Epidermal melanocyte (primary cell): ENCODE results near the gene CCDC88C.
A peak's percentile ranks its signal among the peaks of the same experiment; 100 is the strongest.

Experiments
- DNase-seq: peaks from one replicate; pipeline ENCODE4 v3.0.0; 2011; ENCODE audit warnings: low spot score; ENCODE audit not compliant: insufficient read length

The CCDC88C gene

DNA sequence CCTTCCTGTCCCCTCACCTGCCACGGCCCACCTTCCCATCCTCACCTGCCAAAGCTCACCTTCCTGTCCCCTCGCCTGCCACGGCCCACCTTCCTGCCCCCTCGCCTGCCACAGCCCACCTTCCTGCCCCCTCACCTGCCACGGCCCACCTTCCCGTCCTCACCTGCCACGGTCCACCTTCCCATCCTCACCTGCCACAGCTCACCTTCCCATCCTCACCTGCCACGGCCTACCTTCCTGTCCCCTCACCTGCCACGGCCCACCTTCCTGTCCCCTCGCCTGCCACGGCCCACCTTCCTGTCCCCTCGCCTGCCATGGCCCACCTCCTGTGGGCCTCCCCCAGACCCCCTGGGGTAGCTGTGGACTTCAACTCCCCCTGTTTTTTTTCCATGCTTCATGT, 124.3 kb downstream of the CCDC88C start:
- no peak for DNase-seq

DNA sequence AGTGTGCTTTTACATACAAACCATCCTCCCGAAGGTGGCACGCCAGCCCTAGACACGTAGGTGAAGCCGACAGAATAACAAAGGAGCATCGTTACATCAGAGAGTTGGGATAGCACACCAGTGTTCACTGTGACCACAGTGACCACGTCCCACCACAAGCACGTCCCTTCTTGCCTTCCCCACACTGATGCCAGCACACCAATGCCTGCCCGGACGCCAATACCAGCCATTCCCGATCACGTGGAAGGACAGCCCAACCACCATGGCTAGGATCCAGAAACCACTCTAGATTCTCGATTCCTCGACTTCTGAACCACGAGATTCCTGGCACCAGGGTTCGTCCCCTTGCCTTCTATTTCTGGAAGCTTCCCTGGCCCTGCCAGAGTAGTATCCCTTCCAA, 125.1 kb downstream of the CCDC88C start:
- no peak for DNase-seq

DNA sequence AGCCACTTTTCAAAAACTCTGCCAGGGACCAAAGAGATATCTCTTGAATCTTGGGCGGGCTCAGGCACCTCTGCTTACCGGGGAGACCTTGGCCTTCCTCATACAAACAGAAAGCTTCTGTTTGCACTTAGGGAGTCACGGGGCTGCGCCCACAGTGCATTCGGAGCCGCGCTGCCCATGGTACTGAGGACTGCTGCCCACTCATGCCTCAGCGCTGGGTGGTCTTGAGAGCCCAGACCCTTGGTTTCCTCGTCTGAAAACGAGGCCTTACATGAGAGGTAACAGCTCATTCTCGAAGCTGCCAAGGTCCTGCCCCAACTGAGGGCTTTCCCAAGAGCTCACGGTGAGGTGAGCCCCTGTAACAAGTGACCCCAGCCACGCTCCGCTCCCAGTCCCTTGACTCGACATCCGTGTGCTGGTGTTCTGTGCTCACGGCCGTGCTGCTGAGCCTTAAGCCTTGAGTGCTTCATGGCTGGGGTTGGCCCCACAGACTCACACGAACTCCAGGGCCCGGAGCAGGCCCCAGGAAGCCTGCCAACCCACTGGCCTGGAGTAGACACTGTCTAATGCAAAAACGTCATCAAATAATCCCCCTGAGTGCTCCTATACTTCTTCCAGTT, 125.7 kb downstream of the CCDC88C start:
- DNase-seq, result no peak

DNA sequence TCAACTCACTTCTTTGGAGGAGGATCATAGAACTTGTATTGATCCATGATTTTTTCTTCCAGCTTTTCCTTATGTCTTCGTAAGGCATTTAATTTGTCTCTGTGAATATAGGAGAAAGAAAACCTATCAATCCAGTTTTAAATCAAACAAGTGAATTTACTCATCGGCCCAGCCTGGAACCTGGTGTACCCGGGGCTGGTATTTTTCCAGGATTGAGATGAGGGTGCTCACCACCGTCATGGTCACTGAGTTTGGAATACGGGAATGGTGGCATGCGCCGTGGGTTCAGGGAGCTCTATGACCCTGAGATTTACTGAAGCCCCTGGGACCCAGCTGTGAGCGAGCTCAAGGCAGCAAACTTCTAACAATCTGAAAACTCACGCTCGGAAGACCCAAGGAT, 126.6 kb downstream of the CCDC88C start:
- no peak for DNase-seq

DNA sequence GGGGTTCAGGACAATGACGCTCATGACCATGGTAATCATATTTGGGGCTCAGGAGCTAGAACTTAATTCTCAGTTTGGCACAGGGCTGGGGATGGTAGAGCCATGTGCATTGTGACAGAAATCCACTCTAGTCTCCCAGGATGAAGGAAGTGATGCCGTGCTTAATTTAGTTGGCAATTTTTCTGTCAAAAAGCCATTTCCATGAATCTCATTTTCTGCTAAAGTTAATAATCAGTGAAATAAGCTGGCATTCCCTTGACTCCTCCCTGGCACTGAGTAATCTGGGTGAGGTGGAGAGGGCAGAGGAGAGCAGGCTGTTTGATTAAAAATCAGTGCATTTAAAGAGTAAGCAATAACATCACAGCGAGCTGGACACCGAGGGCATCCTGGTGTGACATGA, 128.2 kb downstream of the CCDC88C start:
- no peak for DNase-seq

DNA sequence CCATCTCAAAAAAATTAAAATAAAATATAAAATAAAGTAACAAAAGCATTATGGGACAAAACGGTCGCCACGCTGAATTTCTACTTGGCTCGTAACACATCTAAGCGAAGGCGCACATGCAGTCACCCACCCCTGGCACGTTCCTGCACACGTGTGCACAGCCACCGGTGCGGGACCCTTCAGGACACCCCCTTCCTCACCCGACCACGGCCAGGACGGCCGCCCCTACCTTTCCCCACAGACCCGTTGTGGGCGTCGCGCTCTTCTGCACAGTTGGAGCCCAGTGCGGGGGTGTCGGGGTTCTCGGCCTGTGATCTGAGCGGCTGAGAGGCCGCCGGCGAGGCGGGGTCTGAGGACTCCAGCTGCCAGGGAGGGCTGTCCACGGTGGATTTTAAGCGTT, 128.7 kb downstream of the CCDC88C start:
- no peak for DNase-seq

DNA sequence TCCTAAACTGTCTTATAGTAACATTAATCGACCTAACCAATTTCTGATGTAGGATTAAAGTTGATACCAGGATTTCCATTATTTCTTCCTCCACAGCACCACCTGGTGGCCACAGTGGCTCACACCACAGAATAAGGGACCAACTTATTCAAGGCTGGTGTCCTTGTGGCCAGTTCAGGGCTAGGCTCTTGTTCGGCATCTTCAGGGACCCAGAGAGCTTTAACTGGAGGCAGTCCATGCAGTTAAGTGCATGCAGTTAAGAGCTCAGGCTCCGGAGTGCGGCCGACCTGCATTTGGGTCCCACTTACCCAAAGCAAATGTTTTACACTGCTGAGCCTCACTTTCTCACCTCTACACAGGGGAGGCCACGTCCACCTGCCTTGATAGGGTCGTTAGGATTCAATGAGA, 131.1 kb downstream of the CCDC88C start:
- DNase-seq, result peak; percentile 91

DNA sequence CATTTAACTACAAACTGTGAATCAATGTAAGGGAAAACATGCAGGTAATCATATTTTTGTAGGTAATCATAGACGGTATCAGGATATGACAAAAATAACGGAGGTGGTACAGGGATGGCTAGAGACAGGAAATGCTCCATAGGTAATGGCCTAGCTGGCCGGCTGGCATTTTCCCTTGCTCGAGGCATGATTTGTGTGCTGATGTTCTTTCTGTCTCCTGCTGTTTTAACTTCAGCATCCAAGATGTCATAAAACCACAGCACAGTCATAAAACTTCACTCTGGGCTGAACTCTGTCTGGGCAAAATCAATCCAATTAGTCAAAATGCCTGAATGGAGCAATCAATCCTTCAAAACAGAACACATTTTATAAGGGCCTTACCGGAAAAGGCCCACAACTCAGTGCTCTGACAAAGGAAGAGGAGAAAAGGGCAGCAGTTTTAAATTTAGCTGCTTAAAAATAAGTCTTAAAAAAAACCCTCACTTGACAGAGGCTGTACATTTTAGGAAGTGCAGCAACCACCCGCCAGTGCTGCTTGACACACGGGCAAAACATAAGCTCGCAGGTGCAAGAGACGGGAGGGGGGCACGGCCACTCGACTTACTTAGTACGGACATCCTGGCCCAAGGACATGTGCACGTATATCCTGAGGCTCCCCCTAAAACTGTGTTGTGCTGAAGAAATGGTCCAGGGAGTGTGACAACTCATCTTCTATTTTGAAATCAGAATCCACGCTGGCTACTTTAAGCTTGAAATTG, 132.7 kb downstream of the CCDC88C start:
- no peak for DNase-seq

DNA sequence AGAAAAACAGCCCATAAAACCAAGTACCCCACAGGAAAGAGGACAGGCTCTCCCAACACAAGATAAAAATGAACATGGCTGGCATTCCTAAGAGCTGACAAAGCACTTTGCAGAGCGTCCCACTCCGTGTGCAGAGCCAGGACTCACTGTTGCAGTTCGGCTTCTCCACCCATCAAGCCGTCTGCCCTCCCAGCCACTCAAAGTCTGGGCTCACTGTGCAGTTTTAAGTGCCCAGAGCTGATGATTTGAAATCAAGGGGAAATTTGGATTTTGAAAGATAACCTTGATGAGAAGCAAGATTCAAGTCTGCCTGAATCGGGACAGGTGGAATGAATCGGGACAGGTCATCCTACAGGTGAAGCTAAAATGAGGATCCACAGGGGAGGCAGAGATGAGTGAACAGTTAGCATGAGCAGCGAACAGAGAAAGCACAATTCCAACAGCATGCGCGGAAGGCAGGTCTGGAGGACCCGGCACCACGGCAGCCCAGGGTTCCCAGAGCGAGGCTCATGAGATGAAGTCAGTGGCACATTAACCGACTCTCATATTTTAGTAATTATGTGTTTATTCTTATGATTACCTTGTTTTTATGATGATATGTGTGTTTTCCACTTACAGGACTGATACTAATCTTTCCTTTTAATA, 133.4 kb downstream of the CCDC88C start:
- DNase-seq, result peak; percentile 59

DNA sequence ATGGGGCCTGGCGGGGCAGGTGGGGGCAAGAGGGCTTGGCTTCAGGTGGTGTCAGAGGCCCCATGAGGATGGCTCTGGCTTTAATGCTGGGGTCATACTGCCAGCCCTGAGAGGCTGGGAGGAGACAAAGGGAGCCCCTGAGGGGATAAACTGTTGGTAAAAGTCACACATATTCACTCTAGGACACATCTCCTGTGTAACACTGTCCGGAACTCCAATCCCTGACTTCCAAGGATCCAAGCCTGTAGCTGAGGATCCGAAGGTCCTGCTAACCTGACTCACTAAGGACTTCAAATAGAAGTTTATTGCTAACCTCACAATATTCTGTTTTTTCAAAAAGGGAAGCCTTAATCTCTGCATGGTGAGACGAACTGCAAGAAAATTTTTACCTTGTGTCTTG, 134.0 kb downstream of the CCDC88C start:
- no peak for DNase-seq

DNA sequence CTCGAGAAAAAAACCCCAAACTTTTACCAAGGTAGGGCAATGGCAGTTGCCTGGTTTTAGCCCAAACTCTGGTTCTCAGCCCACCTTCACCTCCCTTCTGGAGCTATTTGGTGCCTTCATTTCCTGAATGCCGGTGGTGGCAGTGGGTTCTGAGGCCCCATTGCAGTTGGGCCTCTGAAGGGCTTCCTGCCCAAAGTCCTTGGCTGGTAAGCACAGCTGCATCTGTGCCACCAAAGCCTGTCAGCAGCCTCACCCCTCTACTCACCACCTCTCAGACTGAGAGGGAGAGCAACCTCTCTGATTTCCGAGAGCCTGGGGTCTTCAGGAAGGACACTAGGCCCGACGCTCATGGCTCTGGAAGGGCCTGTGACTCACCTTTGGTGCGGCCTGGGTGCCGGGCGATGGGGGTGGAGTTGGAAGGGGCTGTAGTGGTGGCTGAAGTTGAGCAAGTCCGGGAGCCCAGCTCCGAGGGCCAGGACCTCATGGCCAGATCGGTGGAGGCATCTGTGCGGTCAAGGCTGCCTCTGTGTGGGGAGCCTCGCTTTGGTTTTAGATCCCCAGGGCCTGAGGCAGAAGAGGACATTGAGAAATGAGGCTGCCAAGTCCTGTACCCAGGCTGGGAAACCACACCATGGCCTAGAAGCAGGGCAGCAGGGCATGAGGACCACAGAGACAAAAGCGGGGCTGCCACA, 134.5 kb downstream of the CCDC88C start:
- DNase-seq, result no peak

DNA sequence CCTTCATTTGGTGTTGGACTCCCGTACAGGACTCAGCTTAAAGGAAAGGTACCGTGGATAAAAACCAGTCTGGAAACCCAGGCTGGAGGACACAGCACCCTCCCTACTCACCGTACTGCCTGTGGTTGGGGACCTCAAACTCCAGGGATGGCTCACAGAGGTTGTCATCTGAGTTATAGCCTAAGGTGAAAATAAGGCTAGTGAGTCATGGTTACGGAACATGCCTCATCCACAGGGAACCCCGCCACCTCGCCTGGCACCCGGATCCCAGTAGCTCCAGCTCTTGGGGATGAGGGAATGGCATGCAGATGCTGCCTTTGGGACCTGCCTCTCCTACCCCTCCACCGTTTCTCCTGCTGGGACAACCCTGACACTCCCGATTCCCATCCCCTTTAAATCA, 136.3 kb downstream of the CCDC88C start:
- DNase-seq, result no peak

DNA sequence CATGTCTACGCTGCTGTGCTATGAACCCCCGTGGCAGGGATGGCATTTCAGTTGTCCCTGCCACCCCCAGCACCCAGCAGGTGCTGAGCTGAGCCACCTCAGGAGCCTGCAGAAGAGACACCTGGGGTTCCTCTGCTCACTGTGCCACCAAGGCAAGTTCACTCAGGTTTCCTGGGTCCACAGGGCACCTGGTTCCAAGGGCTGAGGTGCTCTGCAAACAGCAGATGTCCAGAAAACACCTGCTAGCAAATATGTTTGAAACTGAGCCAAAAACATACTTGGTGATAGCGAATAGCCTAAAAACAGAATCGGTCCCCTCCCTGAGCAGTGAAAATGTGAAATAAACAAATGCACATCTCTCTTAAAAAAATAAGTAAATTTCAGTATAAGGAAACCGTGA, 137.5 kb downstream of the CCDC88C start:
- DNase-seq, result no peak

DNA sequence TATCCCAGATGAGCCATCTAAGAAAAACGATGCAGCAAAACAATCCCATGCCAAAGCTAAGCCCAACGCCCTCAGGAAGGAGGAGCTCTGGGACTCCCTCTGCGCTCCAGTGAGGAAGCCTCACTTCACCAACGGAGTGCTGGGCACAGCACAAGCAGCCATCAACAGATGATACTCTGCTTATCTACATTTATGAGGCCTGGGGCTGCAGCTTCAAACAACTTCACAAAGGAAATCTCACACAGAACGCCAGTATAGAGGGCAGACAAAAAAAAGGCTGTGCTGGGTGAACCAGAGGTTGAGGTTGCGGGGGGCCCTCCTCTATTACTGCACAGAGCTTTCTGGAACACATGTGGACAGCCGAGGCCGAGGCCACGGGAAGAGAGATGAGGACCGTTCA, 138.3 kb downstream of the CCDC88C start:
- DNase-seq, result no peak

DNA sequence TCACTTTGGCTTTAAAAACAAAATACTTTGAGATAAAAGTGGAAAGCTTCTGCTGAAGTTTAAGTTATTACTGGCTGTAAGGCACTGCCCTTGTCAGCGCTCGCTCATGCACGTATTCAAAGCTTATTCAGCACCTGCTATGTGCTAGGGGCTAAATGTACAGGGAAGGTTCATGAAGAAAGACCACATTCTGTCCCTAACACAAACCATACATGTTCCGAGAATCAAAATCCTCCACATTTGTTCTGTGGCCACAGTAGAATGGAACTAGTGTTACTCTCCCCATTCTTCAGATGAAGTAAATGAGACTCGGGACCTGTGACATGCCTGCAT, 139.3 kb downstream of the CCDC88C start:
- no peak for DNase-seq

DNA sequence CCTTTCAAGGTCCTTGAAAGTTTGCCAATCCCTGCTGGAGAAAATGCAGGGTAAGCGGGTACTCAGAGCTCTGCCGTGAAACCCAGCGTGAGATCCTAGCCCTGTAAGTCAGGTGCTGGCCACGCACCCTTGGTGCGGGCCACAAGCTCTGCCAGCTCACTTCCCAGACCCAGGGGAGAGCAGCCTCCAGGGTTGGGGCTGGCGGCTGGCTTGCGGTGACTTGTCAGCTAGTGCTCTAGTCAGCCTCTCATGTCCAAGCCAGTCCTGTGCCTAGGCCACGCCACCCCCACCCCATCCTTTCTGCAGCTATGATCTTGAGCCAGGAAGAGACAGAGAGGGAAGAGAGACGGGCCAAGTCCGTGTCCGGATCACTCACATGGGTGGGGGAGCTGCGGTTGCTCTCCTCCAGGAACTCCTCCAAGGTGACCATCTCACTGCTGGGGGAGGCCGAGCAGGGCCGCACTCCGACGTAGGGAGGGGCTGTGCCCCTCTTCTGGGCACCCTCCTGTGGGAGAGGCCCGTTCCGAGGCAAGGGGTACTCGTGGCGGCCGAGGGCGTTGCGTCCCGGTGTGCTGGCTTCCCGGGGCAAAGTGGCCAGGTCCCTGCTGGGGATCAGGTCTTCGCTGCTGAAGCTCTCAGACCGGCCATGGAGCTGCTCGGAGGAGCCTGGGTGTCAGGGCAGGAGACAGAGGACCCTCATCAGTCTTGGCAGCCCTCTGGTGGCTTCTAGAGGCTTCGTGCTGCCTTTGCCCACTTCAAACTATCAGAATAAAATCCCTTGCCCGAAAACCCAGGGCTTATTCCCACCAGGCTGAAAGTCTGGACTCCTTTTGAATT, 139.9 kb downstream of the CCDC88C start:
- no peak for DNase-seq

DNA sequence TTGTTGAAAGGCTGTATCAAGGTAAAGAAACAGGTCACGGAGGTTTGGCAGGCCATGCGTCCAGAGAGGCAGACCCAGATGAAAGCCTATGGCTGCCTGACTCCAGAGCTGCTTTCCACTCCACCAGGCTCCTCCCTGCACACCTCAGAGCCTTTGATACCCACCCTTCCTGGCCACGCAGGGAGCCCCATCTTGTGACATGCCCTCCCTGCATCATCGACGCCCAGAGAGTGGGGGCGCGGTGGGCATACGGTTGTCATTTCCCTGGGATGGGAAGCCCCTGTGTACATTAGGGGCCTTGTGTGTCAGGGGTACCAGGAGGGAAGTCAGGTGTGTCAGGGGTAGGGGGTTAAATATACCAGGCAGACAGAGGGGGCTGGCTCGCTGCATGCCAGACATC, 142.8 kb downstream of the CCDC88C start:
- no peak for DNase-seq

DNA sequence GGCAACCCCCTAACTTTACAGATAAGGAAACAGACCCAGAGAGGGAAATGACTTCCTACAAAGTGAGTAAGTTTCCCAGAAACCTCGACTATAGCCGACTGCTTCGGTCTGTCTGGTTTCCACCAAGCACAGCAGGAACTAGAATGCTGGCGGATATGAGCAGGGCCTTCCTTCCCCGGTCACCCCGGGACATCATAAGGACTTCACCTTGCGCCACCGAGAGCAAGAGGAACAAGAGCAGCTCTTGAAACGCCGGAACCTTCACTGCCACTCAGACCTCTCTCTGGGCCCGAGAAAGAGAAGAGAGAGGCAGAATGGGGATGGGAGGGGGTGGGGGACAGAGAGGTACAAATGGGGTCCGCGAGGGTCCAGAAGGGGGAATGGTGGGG, 143.7 kb downstream of the CCDC88C start:
- no peak for DNase-seq

DNA sequence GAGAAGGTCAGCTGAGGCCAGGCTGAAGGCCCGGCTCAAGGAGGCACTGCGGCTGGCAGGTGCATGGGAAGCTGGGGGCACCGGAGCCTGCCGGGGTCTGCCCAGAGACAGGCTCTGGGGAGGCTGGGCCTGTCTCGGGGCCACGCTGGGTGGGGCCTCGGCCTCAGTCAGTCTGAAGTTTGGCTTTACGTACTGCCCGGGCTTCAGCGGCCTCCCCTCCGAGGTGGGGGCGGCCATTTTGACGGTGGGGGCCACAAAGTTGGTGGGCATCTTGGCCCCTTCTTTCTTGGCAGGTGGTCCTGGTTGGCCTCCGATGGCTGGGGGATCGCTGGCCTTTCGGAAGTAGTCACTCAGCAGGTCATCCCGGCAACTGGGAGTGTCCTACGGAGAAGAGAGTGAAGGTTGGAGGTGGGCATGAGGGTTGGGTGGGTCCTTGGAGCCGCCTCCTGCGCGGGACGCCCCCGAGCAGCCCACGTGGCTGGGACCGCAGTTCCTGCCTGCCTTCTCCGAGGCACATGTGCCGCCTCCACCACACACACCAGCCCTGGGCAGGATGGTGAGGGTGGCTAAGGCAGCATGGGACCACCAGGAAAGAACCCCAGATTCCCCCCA, 144.2 kb downstream of the CCDC88C start:
- no peak for DNase-seq

DNA sequence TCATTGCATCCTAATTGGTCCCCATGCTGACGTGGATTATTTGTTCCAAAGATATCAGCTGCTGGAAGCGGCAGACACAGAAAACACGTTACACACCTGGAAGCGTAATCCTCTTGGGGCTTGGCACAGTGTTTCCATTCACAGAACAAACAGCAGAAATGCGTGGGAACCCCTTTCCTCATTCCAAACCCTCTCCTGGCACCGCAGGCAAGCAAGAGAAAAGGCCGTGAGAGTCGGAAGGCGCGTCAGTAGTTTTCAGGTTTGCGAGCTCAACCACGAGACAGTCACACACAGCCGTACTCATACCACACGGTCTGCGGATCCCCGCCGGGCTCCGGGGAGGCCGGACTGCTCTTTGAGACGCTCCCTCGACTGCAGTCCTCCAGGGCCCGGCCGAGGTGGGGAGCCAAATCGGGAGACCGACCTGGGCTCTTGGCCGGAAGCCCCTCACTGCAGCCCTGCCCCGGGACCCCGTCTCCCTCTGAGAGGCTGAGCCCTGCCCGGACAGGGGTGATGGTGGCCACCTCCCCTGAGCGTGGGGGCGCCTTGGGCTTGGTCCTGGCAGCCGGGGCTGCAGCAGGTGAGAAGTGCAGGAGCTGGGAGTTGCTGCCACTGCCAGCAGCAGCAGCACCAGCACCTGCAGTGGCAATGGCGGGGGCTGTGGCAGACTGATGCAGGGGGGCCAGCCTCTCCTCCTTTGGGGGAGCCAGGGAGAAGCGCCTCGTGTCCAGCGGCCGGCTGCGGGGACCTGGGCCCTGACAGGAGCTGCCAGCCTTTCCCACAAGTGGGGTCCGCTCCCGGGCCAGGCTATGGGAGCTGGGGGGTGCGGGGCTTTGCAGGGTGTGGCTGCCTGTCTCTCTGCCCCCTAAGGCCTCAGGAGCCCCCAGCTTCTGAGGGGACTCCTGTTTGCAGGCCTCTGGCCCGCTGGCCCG, 145.0 kb downstream of the CCDC88C start:
- DNase-seq, result no peak
